ENCODE results near the gene HSPBP1.
A peak's percentile ranks its signal among the peaks of the same experiment; 100 is the strongest.

The HSPBP1 gene

GRCh38 chr19:55321466-55322137 lies 41.7 kb upstream of the HSPBP1 start:
- TF ChIP-seq CTCF (IDR thresholded peaks at IDR 0.05; ENCODE audit: low read depth, low read length, missing control alignments), result no peak
- DNase-seq, result no peak
- in situ Hi-C loops (cut with HindIII; ENCODE audit: low pct_ligation_motif_present, low sequenced_read_pairs), result no loop called here
- Histone ChIP-seq H3K4me3 (ENCODE audit: low read depth, low read length) (no peak overlapping the region), H3K36me3 (replicated peaks) (no peaks in the 10 kb centered on the region), H3K27ac (no peak overlapping the region), H3K27me3 (replicated peaks) (no peaks in the 10 kb centered on the region)

GRCh38 chr19:55320844-55321419 lies 41.0 kb upstream of the HSPBP1 start:
- in situ Hi-C loops (cut with HindIII; ENCODE audit: low pct_ligation_motif_present, low sequenced_read_pairs), result no loop called here
- TF ChIP-seq CTCF (IDR thresholded peaks at IDR 0.05; ENCODE audit: low read depth, low read length, missing control alignments), result no peak
- Histone ChIP-seq H3K4me3 (ENCODE audit: low read depth, low read length) (no peak overlapping the region), H3K27me3 (replicated peaks) (no peaks in the 10 kb centered on the region), H3K36me3 (replicated peaks) (no peaks in the 10 kb centered on the region), H3K27ac (no peak overlapping the region)
- DNase-seq, result no peak

GRCh38 chr19:55319785-55320184 lies 39.9 kb upstream of the HSPBP1 start:
- in situ Hi-C loops (cut with HindIII; ENCODE audit: low pct_ligation_motif_present, low sequenced_read_pairs), result no loop called here

GRCh38 chr19:55316646-55317045 lies 36.7 kb upstream of the HSPBP1 start:
- Histone ChIP-seq H3K36me3 (replicated peaks) (no peaks in the 10 kb centered on the region), H3K27me3 (replicated peaks) (no peaks in the 10 kb centered on the region), H3K4me3 (ENCODE audit: low read depth, low read length) (no peak overlapping the region), H3K27ac (no peak overlapping the region)
- TF ChIP-seq CTCF (IDR thresholded peaks at IDR 0.05; ENCODE audit: low read depth, low read length, missing control alignments), result no peak
- in situ Hi-C loops (cut with HindIII; ENCODE audit: low pct_ligation_motif_present, low sequenced_read_pairs), result no loop called here
- no peak for DNase-seq

More at GRCh38 chr19:55319785-55320184, 39.9 kb upstream of the HSPBP1 start:
- no peaks in the 10 kb centered on the region for H3K27me3 ChIP-seq (replicated peaks)
- no peaks in the 10 kb centered on the region for H3K36me3 ChIP-seq (replicated peaks)
- H3K27ac ChIP-seq, result no peak overlapping the region
- TF ChIP-seq CTCF (IDR thresholded peaks at IDR 0.05; ENCODE audit: low read depth, low read length, missing control alignments), result no peak
- H3K4me3 ChIP-seq (ENCODE audit: low read depth, low read length), result peak overlapping the region; percentile 37
- DNase-seq, result peak; percentile 42

- no peak overlapping the region for H3K27ac ChIP-seq
- H3K36me3 ChIP-seq (replicated peaks), result no peaks in the 10 kb centered on the region
- no peak for DNase-seq
- no peak overlapping the region for H3K4me3 ChIP-seq (ENCODE audit: low read depth, low read length)
- no peak for TF ChIP-seq CTCF (IDR thresholded peaks at IDR 0.05; ENCODE audit: low read depth, low read length, missing control alignments)
- in situ Hi-C loops (cut with HindIII; ENCODE audit: low pct_ligation_motif_present, low sequenced_read_pairs), result no loop called here
- no peaks in the 10 kb centered on the region for H3K27me3 ChIP-seq (replicated peaks)
These were observed 36.1 kb upstream of the HSPBP1 start for GRCh38 chr19:55315956-55316525.
